Measurements from ENCODE around the gene OTUD3.

GRCh38 chr1:19945914-19946313 is 63.7 kb downstream of the OTUD3 start:
- TF ChIP-seq CTCF (conservative IDR thresholded peaks at IDR 0.05) (no peak), ZFX (IDR thresholded peaks at IDR 0.05) (no peak)

Measured in C4-2B (cell line).